Neural progenitor cell (in vitro differentiated cells): ENCODE data around the gene WASL. TPM values are rescaled to one million over a fixed set of nuclear protein-coding genes. Genes with fewer than 3 reads are reported as not detected.

Experiments used
- DNase-seq: peaks from one replicate; pipeline ENCODE4 v3.0.0-alpha.2; 2016; ENCODE audit warnings: low spot score
- H2AFZ ChIP-seq: fragments of 200-600 bp; sonication (generic); replicated peaks from 2 replicates; pipeline ENCODE4 v1.6.1; 2016; ENCODE audit warnings: antibody characterized with exemption
- H3F3A ChIP-seq: fragments of 200-600 bp; sonication (generic); 2 replicates; pipeline ENCODE4 v1.6.1; 2016; ENCODE audit warnings: antibody characterized with exemption, low read depth
- H3K27ac ChIP-seq: fragments of 200-600 bp; sonication (generic); 2 replicates; pipeline ENCODE4 v1.5.1; 2016; ENCODE audit warnings: mild to moderate bottlenecking
- H3K27me3 ChIP-seq: fragments of 200-600 bp; sonication (generic); 2 replicates; pipeline ENCODE4 v1.6.1; 2016; ENCODE audit warnings: mild to moderate bottlenecking, moderate library complexity
- H3K36me3 ChIP-seq: fragments of 200-600 bp; sonication (generic); 2 replicates; pipeline ENCODE4 v1.5.1; 2016
- H3K4me1 ChIP-seq: fragments of 200-600 bp; sonication (generic); 2 replicates; pipeline ENCODE4 v1.6.1; 2016; ENCODE audit warnings: mixed run types
- H3K4me2 ChIP-seq: fragments of 200-600 bp; sonication (generic); 2 replicates; pipeline ENCODE4 v1.6.1; 2016
- H3K4me3 ChIP-seq: fragments of 200-600 bp; sonication (generic); 2 replicates; pipeline ENCODE4 v1.5.1; 2016
- H3K79me2 ChIP-seq: fragments of 200-600 bp; sonication (generic); 2 replicates; pipeline ENCODE4 v1.6.1; 2016; ENCODE audit warnings: low read depth
- H3K9ac ChIP-seq: fragments of 200-600 bp; sonication (generic); 2 replicates; pipeline ENCODE4 v1.6.1; 2016
- H3K9me3 ChIP-seq: fragments of 200-600 bp; sonication (generic); 2 replicates; pipeline ENCODE4 v1.5.1; 2016; ENCODE audit warnings: low read depth
- H4K20me1 ChIP-seq: fragments of 200-600 bp; sonication (generic); 2 replicates; pipeline ENCODE4 v1.6.1; 2016; ENCODE audit warnings: low read depth
- H3K27ac Mint-ChIP-seq: 3 replicates; pipeline ENCODE4 v1.8.0; 2021; ENCODE audit warnings: mixed read lengths
- H3K27me3 Mint-ChIP-seq: 2 replicates; pipeline ENCODE4 v1.8.0; 2022; ENCODE audit warnings: low read depth, mild to moderate bottlenecking, inconsistent platforms, moderate library complexity, mixed read lengths; ENCODE audit not compliant: insufficient read depth
- H3K36me3 Mint-ChIP-seq: 3 replicates; pipeline ENCODE4 v1.8.0; 2021; ENCODE audit warnings: mixed read lengths
- H3K4me1 Mint-ChIP-seq: 3 replicates; pipeline ENCODE4 v1.8.0; 2021; ENCODE audit warnings: mixed read lengths
- H3K4me3 Mint-ChIP-seq: 3 replicates; pipeline ENCODE4 v1.8.0; 2021; ENCODE audit warnings: mild to moderate bottlenecking, moderate library complexity, mixed read lengths
- H3K9me3 Mint-ChIP-seq: 3 replicates; pipeline ENCODE4 v1.8.0; 2020; ENCODE audit warnings: mixed read lengths
- CTCF ChIP-seq: fragments of 200-600 bp; sonication (generic); IDR thresholded peaks from 2 replicates; pipeline ENCODE4 v1.5.1; 2017; ENCODE audit warnings: antibody characterized with exemption, mild to moderate bottlenecking
- EZH2 ChIP-seq: fragments of 200-600 bp; sonication (generic); IDR thresholded peaks from 2 replicates; pipeline ENCODE4 v1.6.1; 2017; ENCODE audit warnings: antibody characterized with exemption, mild to moderate bottlenecking, moderate library complexity
- EZH2phosphoT487 ChIP-seq: fragments of 200-600 bp; sonication (generic); IDR thresholded peaks from 2 replicates; pipeline ENCODE4 v1.6.1; 2017; ENCODE audit warnings: antibody characterized with exemption
- total RNA-seq: library from RNA; depleted of rRNA; stranded (reverse); fragments of >200 nt; gene quantifications from 2 replicates; pipeline ENCODE4 v1.2.3, GENCODE V29; 2015; ENCODE audit warnings: low replicate concordance

The WASL gene
- total RNA-seq, 1 donor from 2014 or later, result 30.4 TPM

GRCh38 chr7:123752534-123752933, 3.7 kb upstream of the WASL start:
- no peak overlapping the region for H3K4me3 ChIP-seq
- no peak for TF ChIP-seq EZH2
- no peak for TF ChIP-seq EZH2phosphoT487
- TF ChIP-seq CTCF, result no peak
- H3K4me2 ChIP-seq, result no peak overlapping the region
- H3K9ac ChIP-seq, result no peak overlapping the region
- H3K27me3 Mint-ChIP-seq, result no peaks in the 10 kb centered on the region
- H3K79me2 ChIP-seq, result peaks cover 34% of the 10 kb centered on the region
- no peak overlapping the region for H3K4me3 Mint-ChIP-seq
- H3K27ac Mint-ChIP-seq, result no peak overlapping the region
- no peaks in the 10 kb centered on the region for H3K9me3 ChIP-seq
- H2AFZ ChIP-seq, result no peak overlapping the region
- H3K4me1 ChIP-seq, result peaks cover 20% of the 10 kb centered on the region
- no peaks in the 10 kb centered on the region for H3K27me3 ChIP-seq
- peaks cover 23% of the 10 kb centered on the region for H3K4me1 Mint-ChIP-seq
- peaks cover 29% of the 10 kb centered on the region for H3F3A ChIP-seq
- no peaks in the 10 kb centered on the region for H3K9me3 Mint-ChIP-seq
- DNase-seq, result no peak
- H3K36me3 Mint-ChIP-seq, result no peaks in the 10 kb centered on the region
- no peak overlapping the region for H3K27ac ChIP-seq
- H4K20me1 ChIP-seq, result no peaks in the 10 kb centered on the region
- no peaks in the 10 kb centered on the region for H3K36me3 ChIP-seq

- H3F3A ChIP-seq, result peaks cover 35% of the 10 kb centered on the region
- H3K4me2 ChIP-seq, result peak overlapping the region; percentile 98
- no peak for DNase-seq
- Mint-ChIP-seq H3K4me1 (peaks cover 25% of the 10 kb centered on the region), H3K9me3 (no peaks in the 10 kb centered on the region), H3K36me3 (no peaks in the 10 kb centered on the region), H3K27ac (no peak overlapping the region), H3K27me3 (no peaks in the 10 kb centered on the region), H3K4me3 (peak overlapping the region; percentile 63)
- H3K4me1 ChIP-seq, result peaks cover 25% of the 10 kb centered on the region
- TF ChIP-seq EZH2phosphoT487 (no peak), CTCF (no peak), EZH2 (no peak)
- H4K20me1 ChIP-seq, result peaks cover 7% of the 10 kb centered on the region
- H3K79me2 ChIP-seq, result peaks cover 42% of the 10 kb centered on the region
- H3K9ac ChIP-seq, result no peak overlapping the region
- H3K9me3 ChIP-seq, result no peaks in the 10 kb centered on the region
- H3K27ac ChIP-seq, result no peak overlapping the region
- H2AFZ ChIP-seq, result no peak overlapping the region
- no peaks in the 10 kb centered on the region for H3K36me3 ChIP-seq
- no peaks in the 10 kb centered on the region for H3K27me3 ChIP-seq
- no peak overlapping the region for H3K4me3 ChIP-seq
Observed at GRCh38 chr7:123751821-123752220, 3.0 kb upstream of the WASL start.

GRCh38 chr7:123750389-123751230, 1.8 kb upstream of the WASL start:
- peaks cover 36% of the 10 kb centered on the region for H3F3A ChIP-seq
- no peaks in the 10 kb centered on the region for H3K9me3 Mint-ChIP-seq
- H3K27ac Mint-ChIP-seq, result no peak overlapping the region
- no peaks in the 10 kb centered on the region for H3K27me3 Mint-ChIP-seq
- H3K27ac ChIP-seq, result no peak overlapping the region
- peaks cover 37% of the 10 kb centered on the region for H3K4me1 ChIP-seq
- peak overlapping the region; percentile 98 for H3K4me2 ChIP-seq
- H2AFZ ChIP-seq, result no peak overlapping the region
- no peaks in the 10 kb centered on the region for H3K9me3 ChIP-seq
- no peaks in the 10 kb centered on the region for H3K36me3 ChIP-seq
- TF ChIP-seq EZH2phosphoT487 (no peak), CTCF (no peak)
- peak overlapping the region; percentile 93 for H3K4me3 Mint-ChIP-seq
- H4K20me1 ChIP-seq, result peaks cover 18% of the 10 kb centered on the region
- no peaks in the 10 kb centered on the region for H3K27me3 ChIP-seq
- peak overlapping the region; percentile 96 for H3K4me3 ChIP-seq
- peaks cover 2% of the 10 kb centered on the region for H3K36me3 Mint-ChIP-seq
- H3K79me2 ChIP-seq, result peaks cover 54% of the 10 kb centered on the region
- DNase-seq, result no peak
- peaks cover 37% of the 10 kb centered on the region for H3K4me1 Mint-ChIP-seq
- peak overlapping the region; percentile 24 for H3K9ac ChIP-seq
